ENCODE data around the gene PTPRN2. TPM values are rescaled to one million over a fixed set of nuclear protein-coding genes. Genes with fewer than 3 reads are reported as not detected.
"Not testable (repeated sequence)": the region's sequence is repeated elsewhere in the genome, so short reads cannot be mapped to it uniquely, and the experiment has no call there.

PTPRN2 gene
- polyA plus RNA-seq, 4 donors: 7.4 to 9.6 (median 8.8) TPM

GRCh38 chr7:158035343-158035742 is 552.3 kb downstream of the PTPRN2 start:
- no peak for DNase-seq (ENCODE audit: low read depth in 4 of 4, low spot score in 3 of 4)

- DNase-seq (ENCODE audit: low read depth in 4 of 4, low spot score in 3 of 4): no peak
Observed at GRCh38 chr7:158034571-158034970, 553.1 kb downstream of the PTPRN2 start.

GRCh38 chr7:158033925-158034324 is 553.7 kb downstream of the PTPRN2 start:
- not testable (repeated sequence) for DNase-seq (ENCODE audit: low read depth in 4 of 4, low spot score in 3 of 4)

DNA sequence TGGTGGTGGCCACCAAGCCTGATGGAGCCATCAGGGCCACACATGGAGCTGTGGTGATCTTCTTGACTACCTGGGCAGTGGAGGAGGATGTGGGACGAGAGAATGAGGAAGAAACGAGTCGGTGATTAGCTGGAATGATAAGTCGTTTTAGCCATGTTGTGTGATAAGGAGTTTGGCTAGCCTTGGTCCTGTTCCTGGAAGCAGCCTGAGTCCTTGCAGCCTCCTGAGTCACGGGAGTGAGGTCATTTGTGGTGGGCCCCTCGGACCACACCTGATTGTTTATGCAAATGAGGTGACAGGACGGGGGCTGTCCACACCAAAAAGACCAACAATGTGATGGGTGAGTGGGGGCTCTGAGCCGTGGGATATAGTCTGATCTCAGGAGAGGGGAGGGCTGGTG is 554.4 kb downstream of the PTPRN2 start:
- DNase-seq (ENCODE audit: low read depth in 4 of 4, low spot score in 3 of 4): no peak

- no peak for DNase-seq (ENCODE audit: low read depth in 4 of 4, low spot score in 3 of 4)
Observed at GRCh38 chr7:158032561-158033115, 555.0 kb downstream of the PTPRN2 start.

DNA sequence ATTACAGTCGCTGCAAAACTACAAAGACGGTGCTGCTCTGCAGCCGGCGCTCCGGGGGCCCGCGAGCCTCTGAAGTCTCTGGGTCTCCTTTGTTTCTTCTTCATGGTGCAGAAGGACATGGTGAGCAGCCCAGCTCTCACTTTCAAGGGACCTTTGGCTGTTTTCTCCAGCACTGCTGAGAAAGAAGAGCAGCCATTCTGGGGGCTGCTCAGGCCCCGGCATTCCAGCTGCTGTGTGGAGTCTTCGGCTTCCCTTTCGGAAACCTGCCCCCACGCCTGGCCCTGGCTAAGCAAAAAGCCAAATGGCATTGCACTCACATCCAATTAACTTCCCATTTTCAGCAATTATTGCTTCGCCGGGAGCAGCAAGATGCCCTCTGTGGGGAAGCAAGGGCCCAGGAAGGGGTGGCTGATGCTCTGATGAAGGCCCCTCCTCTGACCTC is 555.7 kb downstream of the PTPRN2 start:
- no peak for DNase-seq (ENCODE audit: low read depth in 4 of 4, low spot score in 3 of 4)

DNA sequence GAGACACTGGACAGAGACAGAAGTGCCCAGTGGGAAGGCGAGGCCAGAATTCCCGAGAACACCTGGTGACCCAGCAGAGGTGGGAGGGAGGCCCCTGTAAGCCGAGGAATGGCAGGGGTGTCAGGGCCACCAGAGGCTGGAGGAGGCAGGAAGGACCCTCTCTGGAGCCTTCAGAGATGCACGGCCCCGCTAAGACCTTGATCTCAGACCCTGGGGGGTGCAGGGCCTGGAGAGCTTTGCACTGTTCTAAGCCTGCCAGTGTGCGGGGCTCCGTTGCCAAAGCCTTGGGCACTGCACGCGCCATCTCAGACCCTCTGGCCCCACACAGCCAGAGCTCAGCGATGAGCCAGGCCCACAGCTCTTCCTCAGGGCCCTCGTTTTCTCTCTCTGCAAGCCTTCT is 557.1 kb downstream of the PTPRN2 start:
- DNase-seq (ENCODE audit: low read depth in 4 of 4, low spot score in 3 of 4): no peak

DNA sequence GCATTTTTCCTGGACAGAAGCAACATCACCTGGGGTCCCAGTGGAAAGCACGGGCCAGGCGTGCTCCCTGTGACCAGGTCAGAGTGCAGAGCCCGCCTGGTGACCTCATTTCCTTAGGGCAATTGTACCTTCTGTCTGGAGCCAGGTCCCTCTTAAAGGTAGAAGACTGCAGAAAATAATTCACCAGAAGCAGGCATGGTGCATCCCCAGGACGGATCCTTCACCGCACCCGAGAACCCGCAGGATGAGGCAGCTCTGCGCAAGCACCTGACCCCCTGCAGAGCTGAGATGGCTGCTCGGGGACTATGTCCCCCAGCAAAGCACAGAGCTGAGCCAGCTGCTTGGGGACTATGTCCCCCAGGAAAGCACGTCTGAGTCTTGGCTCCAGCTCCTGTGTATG is 557.6 kb downstream of the PTPRN2 start:
- no peak for DNase-seq (ENCODE audit: low read depth in 4 of 4, low spot score in 3 of 4)

GRCh38 chr7:158029509-158029908 is 558.1 kb downstream of the PTPRN2 start:
- no peak for DNase-seq (ENCODE audit: low read depth in 4 of 4, low spot score in 3 of 4)

GRCh38 chr7:158028971-158029370 is 558.7 kb downstream of the PTPRN2 start:
- no peak for DNase-seq (ENCODE audit: low read depth in 4 of 4, low spot score in 3 of 4)

DNA sequence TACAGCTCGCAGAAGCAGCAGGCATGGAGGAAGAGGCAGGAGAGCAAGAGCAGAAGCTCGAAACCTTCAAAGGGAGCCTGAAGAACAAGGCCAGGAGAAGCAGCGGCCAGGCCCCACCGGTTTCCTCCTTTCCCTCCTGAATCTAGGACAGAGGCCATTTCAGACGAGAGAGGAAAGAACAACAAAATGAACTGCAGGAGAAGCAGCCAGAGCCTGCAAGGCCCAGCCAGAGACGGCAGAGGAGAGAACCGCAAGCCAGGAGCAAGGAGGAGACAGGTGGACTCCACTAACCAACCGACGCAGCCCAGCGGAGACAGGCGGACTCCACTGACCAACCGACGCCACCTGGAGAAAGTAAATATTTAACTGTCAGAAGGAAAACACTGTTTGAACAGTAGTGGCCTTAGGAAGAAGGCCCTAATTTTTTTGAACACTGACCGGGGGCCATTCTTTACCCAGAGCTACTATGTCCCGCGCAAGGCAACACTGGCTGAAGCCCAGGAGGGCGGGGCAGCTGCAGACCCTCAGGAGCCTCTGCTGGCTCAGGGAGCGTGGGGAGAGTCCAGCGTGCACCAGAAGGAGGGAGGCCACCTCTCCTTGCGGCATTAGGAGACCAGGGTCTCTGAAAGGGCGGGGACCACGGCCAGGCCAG is 559.2 kb downstream of the PTPRN2 start:
- no peak for DNase-seq (ENCODE audit: low read depth in 4 of 4, low spot score in 3 of 4)

DNA sequence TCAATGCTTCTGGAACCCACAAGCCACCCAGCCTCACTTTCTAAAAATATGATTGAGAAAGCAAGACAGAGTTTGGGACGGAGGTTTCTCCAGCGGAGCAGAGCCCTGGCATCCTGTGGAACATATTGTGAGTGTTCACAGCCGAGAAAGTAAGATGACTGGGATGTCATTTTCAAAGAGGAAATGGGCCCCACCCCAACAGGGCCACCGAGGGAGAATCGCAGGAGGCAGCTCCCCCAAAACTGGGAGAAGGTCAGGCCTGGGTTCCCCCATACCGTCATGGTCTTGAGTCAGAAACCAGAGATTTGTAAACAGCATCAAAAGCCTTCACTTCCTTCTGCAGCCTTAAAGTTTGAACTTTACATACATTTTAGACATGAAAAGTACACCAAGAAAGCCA is 560.0 kb downstream of the PTPRN2 start:
- DNase-seq (ENCODE audit: low read depth in 4 of 4, low spot score in 3 of 4): no peak

- DNase-seq (ENCODE audit: low read depth in 4 of 4, low spot score in 3 of 4): no peak
Observed at GRCh38 chr7:158026636-158027265, 560.9 kb downstream of the PTPRN2 start.

DNA sequence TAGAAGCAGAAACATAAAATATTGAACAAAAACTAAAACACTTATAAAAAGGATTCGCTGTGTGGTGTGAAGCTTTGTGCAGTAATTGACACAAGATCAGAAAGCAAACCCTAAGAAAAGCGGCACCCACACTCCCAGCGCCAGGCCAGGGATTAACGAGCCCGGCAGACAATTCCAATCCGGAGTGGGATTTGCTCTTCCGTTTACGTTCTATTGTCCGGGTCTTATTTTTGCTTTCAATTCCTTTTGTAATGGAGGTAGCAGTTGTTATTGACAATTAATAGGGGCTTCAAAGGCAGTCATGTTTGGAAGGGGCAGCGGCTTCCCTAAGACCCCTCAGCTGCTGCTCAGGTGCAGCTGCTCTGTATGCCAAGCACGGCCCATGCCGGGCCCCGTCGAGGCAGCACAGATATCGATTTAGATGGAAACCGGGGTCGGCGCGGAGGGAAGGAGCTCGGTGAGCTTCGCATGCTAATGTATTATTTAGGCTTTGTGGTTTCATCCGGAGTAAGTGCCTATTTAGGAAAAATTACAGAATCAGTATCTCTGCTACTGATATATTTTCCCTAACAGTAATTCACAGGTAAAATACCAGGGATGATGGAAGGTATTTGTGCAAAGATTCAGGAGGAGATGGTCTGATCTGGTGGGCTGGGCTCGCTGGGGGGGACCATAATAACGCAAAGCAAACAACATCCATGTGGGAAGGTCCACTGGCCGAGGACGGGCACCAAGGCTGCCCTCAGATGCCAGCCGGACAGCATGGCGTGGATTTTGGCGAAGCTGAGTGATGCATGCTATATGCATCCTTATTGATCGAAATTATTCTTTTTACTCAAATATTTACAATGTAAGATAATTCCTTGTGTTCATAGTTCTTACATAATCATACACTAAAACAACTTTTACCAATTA is 561.7 kb downstream of the PTPRN2 start:
- no peak for DNase-seq (ENCODE audit: low read depth in 4 of 4, low spot score in 3 of 4)

- no peak for DNase-seq (ENCODE audit: low read depth in 4 of 4, low spot score in 3 of 4)
Observed at GRCh38 chr7:158024881-158025280, 562.7 kb downstream of the PTPRN2 start.

- DNase-seq (ENCODE audit: low read depth in 4 of 4, low spot score in 3 of 4): no peak
Observed at GRCh38 chr7:158024351-158024715, 563.3 kb downstream of the PTPRN2 start.

GRCh38 chr7:158023681-158024350 is 563.8 kb downstream of the PTPRN2 start:
- no peak for DNase-seq (ENCODE audit: low read depth in 4 of 4, low spot score in 3 of 4)

DNA sequence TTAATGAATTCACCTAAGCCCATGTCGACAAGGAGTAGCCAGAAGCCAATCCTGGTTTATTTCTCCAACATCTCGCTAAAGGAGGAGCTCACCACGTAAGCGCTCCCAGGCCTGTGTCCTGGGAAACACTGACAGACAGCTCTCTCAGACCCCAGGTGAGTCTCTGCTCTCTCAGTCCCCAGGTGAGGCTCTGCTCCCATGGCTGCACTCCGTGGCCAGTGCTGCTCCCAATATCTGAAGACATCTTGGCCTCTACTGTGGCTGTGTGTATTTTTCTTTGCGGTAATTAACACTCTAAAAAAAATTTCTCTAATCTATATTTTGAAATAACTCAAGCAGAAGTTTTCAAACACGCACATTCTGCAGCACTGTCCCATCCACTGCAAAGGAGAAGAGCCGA is 564.5 kb downstream of the PTPRN2 start:
- DNase-seq (ENCODE audit: low read depth in 4 of 4, low spot score in 3 of 4): no peak

DNA sequence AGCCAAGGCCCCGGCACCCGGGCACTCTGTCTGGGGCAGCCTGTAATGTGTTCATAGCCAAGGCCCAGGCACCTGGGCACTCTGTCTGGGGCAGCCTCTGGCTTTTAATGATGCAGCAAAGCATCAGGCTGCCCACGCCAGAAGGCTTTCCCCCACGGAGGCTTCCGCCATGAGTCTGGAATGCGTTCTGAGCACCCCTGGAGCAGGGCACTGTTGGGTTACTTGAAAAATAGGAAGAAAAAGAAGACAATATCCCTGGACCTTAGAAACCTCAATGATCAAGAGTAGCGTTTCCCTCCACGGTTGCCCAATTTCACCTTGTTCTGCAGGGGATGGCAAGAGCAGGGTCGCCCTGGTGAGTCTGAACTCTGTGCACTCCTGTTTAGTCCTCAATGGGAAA is 565.0 kb downstream of the PTPRN2 start:
- no peak for DNase-seq (ENCODE audit: low read depth in 4 of 4, low spot score in 3 of 4)

GRCh38 chr7:158021836-158022235 is 565.8 kb downstream of the PTPRN2 start:
- no peak for DNase-seq (ENCODE audit: low read depth in 4 of 4, low spot score in 3 of 4)

DNA sequence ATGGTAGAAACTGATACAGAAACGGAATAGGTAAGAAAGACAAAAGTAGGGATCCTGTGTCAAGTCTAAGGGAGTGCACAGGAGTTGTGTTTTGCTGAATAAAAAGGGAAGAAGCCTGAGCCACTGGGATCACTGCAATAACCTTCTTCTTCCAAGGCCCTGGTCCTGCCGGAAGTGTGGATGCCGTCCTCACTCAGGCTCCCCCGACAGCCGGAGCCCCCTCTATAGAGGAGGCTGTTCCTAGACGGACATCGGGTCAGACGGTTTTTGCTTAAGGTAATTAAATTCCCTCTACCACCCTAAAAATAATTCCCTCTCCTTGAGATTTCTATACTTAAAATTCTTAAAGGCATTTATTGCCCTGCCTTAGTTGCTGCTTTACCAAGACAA is 566.9 kb downstream of the PTPRN2 start:
- no peak for DNase-seq (ENCODE audit: low read depth in 4 of 4, low spot score in 3 of 4)

All from right renal pelvis (tissue), 4 donors.